ENCODE results near the gene PTGS1. TPM values are rescaled to one million over a fixed set of nuclear protein-coding genes. Genes with fewer than 3 reads are reported as not detected.
"Not testable (repeated sequence)": the region's sequence is repeated elsewhere in the genome, so short reads cannot be mapped to it uniquely, and the experiment has no call there.

The PTGS1 gene
- 0.39 and 0.97 TPM in 2 replicates for total RNA-seq (2014; rRNA removed; shearing (Covaris generic))

GRCh38 chr9:122370869-122371755, at the start of gene PTGS1:
PTGS1 (plus strand) TSS chr9:122371024; CDS start chr9:122371085, 61 bp downstream.
- no peaks in the 10 kb centered on the region for H3K27me3 ChIP-seq (replicated peaks)
- H3K9me3 ChIP-seq (replicated peaks): no peaks in the 10 kb centered on the region
- H3K36me3 ChIP-seq: no peaks in the 10 kb centered on the region
- DNase-seq (ENCODE audit: low read depth in 1 of 2, low spot score in 2 of 2): no peak
- peaks cover 6% of the 10 kb centered on the region for H3K4me1 ChIP-seq (replicated peaks)
- no peak within 1 kb of the TSS for H3K27ac ChIP-seq
- H3K4me3 ChIP-seq: no peak within 1 kb of the TSS

GRCh38 chr9:122322553-122322952, 48.3 kb upstream of the PTGS1 start:
- Histone ChIP-seq H3K27ac (no peak overlapping the region), H3K9me3 (replicated peaks) (no peaks in the 10 kb centered on the region)

GRCh38 chr9:122324665-122325064, 46.2 kb upstream of the PTGS1 start:
- not testable (repeated sequence) for H3K27me3 ChIP-seq (replicated peaks); DNase-seq (ENCODE audit: low read depth in 1 of 2, low spot score in 2 of 2); H3K9me3 ChIP-seq (replicated peaks); H3K4me3 ChIP-seq; H3K27ac ChIP-seq; H3K36me3 ChIP-seq
- peaks cover 11% of the 10 kb centered on the region for H3K4me1 ChIP-seq (replicated peaks)

More at GRCh38 chr9:122322553-122322952, 48.3 kb upstream of the PTGS1 start:
- no peak for DNase-seq (ENCODE audit: low read depth in 1 of 2, low spot score in 2 of 2)
- Histone ChIP-seq H3K4me1 (replicated peaks) (peaks cover 11% of the 10 kb centered on the region), H3K27me3 (replicated peaks) (no peaks in the 10 kb centered on the region), H3K4me3 (no peak overlapping the region), H3K36me3 (peaks cover 2% of the 10 kb centered on the region; the same call in 1 of the 2 replicates)

GRCh38 chr9:122325124-122325523, 45.7 kb upstream of the PTGS1 start:
- H3K9me3 ChIP-seq (replicated peaks): no peaks in the 10 kb centered on the region
- H3K36me3 ChIP-seq: no peaks in the 10 kb centered on the region
- H3K27me3 ChIP-seq (replicated peaks): no peaks in the 10 kb centered on the region
- H3K27ac ChIP-seq: no peak overlapping the region
- no peak overlapping the region for H3K4me3 ChIP-seq
- peak in 1 of 2 experiments; percentile 24 for DNase-seq (ENCODE audit: low read depth in 1 of 2, low spot score in 2 of 2)
- peaks cover 11% of the 10 kb centered on the region for H3K4me1 ChIP-seq (replicated peaks)

- Histone ChIP-seq H3K4me3 (no peak overlapping the region), H3K36me3 (no peaks in the 10 kb centered on the region), H3K9me3 (replicated peaks) (no peaks in the 10 kb centered on the region)
Observed at GRCh38 chr9:122327175-122327574, 43.6 kb upstream of the PTGS1 start.

GRCh38 chr9:122329597-122329996, 41.2 kb upstream of the PTGS1 start:
- H3K4me3 ChIP-seq: no peak overlapping the region
- DNase-seq (ENCODE audit: low read depth in 1 of 2, low spot score in 2 of 2): no peak
- H3K4me1 ChIP-seq (replicated peaks): peaks cover 10% of the 10 kb centered on the region
- no peak overlapping the region for H3K27ac ChIP-seq
- no peaks in the 10 kb centered on the region for H3K36me3 ChIP-seq
- H3K27me3 ChIP-seq (replicated peaks): no peaks in the 10 kb centered on the region
- no peaks in the 10 kb centered on the region for H3K9me3 ChIP-seq (replicated peaks)

More at GRCh38 chr9:122327175-122327574, 43.6 kb upstream of the PTGS1 start:
- Histone ChIP-seq H3K27ac (no peak overlapping the region), H3K27me3 (replicated peaks) (no peaks in the 10 kb centered on the region), H3K4me1 (replicated peaks) (peaks cover 11% of the 10 kb centered on the region)
- no peak for DNase-seq (ENCODE audit: low read depth in 1 of 2, low spot score in 2 of 2)

GRCh38 chr9:122330466-122330865, 40.4 kb upstream of the PTGS1 start:
- not testable (repeated sequence) for H3K27me3 ChIP-seq (replicated peaks); H3K4me3 ChIP-seq; H3K4me1 ChIP-seq (replicated peaks); H3K9me3 ChIP-seq (replicated peaks); H3K36me3 ChIP-seq; H3K27ac ChIP-seq; DNase-seq (ENCODE audit: low read depth in 1 of 2, low spot score in 2 of 2)

GRCh38 chr9:122331523-122331927, 39.3 kb upstream of the PTGS1 start:
- no peaks in the 10 kb centered on the region for H3K9me3 ChIP-seq (replicated peaks)
- no peaks in the 10 kb centered on the region for H3K27me3 ChIP-seq (replicated peaks)
- no peak for DNase-seq (ENCODE audit: low read depth in 1 of 2, low spot score in 2 of 2)
- H3K4me1 ChIP-seq (replicated peaks): no peaks in the 10 kb centered on the region
- H3K27ac ChIP-seq: no peak overlapping the region
- no peaks in the 10 kb centered on the region for H3K36me3 ChIP-seq
- H3K4me3 ChIP-seq: no peak overlapping the region

GRCh38 chr9:122332083-122332482, 38.7 kb upstream of the PTGS1 start:
- no peak for DNase-seq (ENCODE audit: low read depth in 1 of 2, low spot score in 2 of 2)
- H3K27me3 ChIP-seq (replicated peaks): no peaks in the 10 kb centered on the region
- H3K36me3 ChIP-seq: no peaks in the 10 kb centered on the region
- H3K9me3 ChIP-seq (replicated peaks): no peaks in the 10 kb centered on the region
- no peaks in the 10 kb centered on the region for H3K4me1 ChIP-seq (replicated peaks)
- H3K4me3 ChIP-seq: no peak overlapping the region
- H3K27ac ChIP-seq: no peak overlapping the region

- Histone ChIP-seq H3K27ac (no peak overlapping the region), H3K27me3 (replicated peaks) (no peaks in the 10 kb centered on the region), H3K4me1 (replicated peaks) (no peaks in the 10 kb centered on the region), H3K4me3 (no peak overlapping the region), H3K9me3 (replicated peaks) (no peaks in the 10 kb centered on the region), H3K36me3 (no peaks in the 10 kb centered on the region)
- no peak for DNase-seq (ENCODE audit: low read depth in 1 of 2, low spot score in 2 of 2)
Observed at GRCh38 chr9:122332644-122333043, 38.2 kb upstream of the PTGS1 start.

GRCh38 chr9:122333169-122333808, 37.5 kb upstream of the PTGS1 start:
- DNase-seq (ENCODE audit: low read depth in 1 of 2, low spot score in 2 of 2): no peak
- Histone ChIP-seq H3K27me3 (replicated peaks) (no peaks in the 10 kb centered on the region), H3K9me3 (replicated peaks) (no peaks in the 10 kb centered on the region), H3K36me3 (no peaks in the 10 kb centered on the region), H3K4me1 (replicated peaks) (no peaks in the 10 kb centered on the region), H3K27ac (no peak overlapping the region), H3K4me3 (no peak overlapping the region)

- Histone ChIP-seq H3K27ac (no peak overlapping the region), H3K9me3 (replicated peaks) (no peaks in the 10 kb centered on the region), H3K36me3 (no peaks in the 10 kb centered on the region), H3K27me3 (replicated peaks) (no peaks in the 10 kb centered on the region), H3K4me1 (replicated peaks) (no peaks in the 10 kb centered on the region), H3K4me3 (no peak overlapping the region)
- DNase-seq (ENCODE audit: low read depth in 1 of 2, low spot score in 2 of 2): no peak
Observed at GRCh38 chr9:122334916-122335315, 35.9 kb upstream of the PTGS1 start.

- Histone ChIP-seq H3K4me3 (no peak overlapping the region), H3K27ac (no peak overlapping the region), H3K27me3 (replicated peaks) (no peaks in the 10 kb centered on the region), H3K4me1 (replicated peaks) (no peaks in the 10 kb centered on the region), H3K36me3 (no peaks in the 10 kb centered on the region), H3K9me3 (replicated peaks) (no peaks in the 10 kb centered on the region)
- DNase-seq (ENCODE audit: low read depth in 1 of 2, low spot score in 2 of 2): no peak
Observed at GRCh38 chr9:122336189-122336588, 34.6 kb upstream of the PTGS1 start.

- H3K27ac ChIP-seq: no peak overlapping the region
- DNase-seq (ENCODE audit: low read depth in 1 of 2, low spot score in 2 of 2): no peak
Observed at GRCh38 chr9:122336866-122337555, 33.8 kb upstream of the PTGS1 start.

More at GRCh38 chr9:122336866-122337555, 33.8 kb upstream of the PTGS1 start:
- H3K9me3 ChIP-seq (replicated peaks): no peaks in the 10 kb centered on the region
- no peaks in the 10 kb centered on the region for H3K36me3 ChIP-seq
- no peaks in the 10 kb centered on the region for H3K27me3 ChIP-seq (replicated peaks)
- H3K4me3 ChIP-seq: no peak overlapping the region
- H3K4me1 ChIP-seq (replicated peaks): no peaks in the 10 kb centered on the region

All from SJSA1 (cell line).